HG03095 (cell line): ENCODE data around the gene GKN1.

Experiments
- ATAC-seq: cut with Tn5 transposase; IDR thresholded peaks from one replicate; pipeline ENCODE4 v1.9.1; 2021; ENCODE audit warnings: moderate library complexity; ENCODE audit not compliant: unreplicated experiment

Gene GKN1

GRCh38 chr2:68959001-68959400 lies 15.4 kb upstream of the GKN1 start:
- no peak for ATAC-seq

GRCh38 chr2:68961380-68961779 lies 13.1 kb upstream of the GKN1 start:
- no peak for ATAC-seq

DNA sequence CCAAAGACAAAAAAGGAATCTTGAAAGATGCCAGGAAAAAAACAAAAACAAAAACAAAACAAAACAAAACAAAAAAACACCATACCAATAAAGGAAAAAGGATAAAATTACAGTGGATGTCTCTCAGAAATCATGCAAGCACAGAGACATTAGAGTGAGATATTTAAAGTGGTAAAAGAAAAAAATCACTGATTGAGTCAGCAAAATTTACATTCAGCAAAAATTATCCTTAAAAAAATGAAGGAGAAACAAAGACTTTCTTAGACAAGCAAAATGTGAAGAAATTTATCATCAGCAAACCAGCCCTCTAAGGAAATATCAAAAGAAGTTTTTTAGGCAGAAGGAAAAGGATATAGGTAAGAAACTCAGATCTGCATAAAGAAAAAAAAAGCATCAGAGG lies 10.2 kb upstream of the GKN1 start:
- ATAC-seq, result no peak

- ATAC-seq, result no peak
Observed at GRCh38 chr2:68968221-68968620, 6.2 kb upstream of the GKN1 start.

- ATAC-seq, result no peak
Observed at GRCh38 chr2:68969736-68970490, 4.5 kb upstream of the GKN1 start.

- ATAC-seq, result no peak
Observed at GRCh38 chr2:68970566-68971265, 3.7 kb upstream of the GKN1 start.

GRCh38 chr2:68971591-68972231 lies 2.7 kb upstream of the GKN1 start:
- ATAC-seq, result no peak

DNA sequence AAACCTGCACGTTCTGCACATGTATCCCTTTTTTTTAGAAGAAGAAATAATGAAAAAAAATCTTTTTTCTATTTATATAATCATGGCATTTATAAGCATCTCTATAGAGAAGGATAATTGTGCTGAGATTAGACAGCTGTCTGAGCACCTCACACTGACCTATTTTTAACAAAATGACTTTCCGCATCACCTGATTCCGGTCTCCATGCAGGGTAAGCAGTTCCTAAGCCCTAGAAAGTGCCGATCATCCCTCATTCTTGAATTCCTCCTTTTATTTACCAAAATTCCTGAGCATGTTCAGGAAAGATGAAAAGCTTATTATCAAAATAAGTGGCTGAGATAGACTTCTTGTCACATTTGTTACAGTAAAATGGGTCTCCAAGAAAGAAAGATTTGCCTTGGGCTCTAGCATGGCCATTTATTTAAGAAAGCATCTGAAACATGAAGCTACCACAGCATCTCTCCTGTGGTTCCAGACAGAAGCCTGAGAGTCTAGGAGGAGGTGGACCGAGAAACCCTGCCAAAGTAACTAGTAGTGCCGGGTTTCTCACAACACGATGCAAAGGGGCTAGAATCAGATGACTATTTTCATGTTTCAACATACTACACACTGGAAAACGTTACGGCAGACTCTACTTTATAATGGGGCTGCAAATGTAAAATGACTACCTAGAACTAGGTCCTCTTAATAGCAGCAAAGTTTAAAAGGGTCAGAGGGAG lies 670 bp downstream of the GKN1 start:
- ATAC-seq, result no peak

DNA sequence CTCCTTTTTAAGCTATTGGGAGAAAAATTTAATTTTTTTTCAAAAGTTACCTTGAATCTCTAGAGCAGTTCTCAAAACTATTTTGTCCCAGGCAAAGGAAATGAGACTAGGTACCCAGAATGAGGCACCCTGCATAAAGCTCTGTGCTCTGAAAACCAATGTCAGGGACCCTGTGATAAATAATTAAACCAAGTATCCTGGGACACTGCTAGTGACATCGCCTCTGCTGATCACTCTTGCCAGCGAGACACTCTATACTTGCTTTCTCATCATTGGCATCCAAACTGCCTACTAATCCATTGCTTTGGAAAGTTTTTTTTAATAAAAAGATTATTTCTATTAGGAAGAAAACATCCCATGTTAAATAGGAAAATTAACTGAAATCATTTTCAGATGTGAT lies 1.4 kb downstream of the GKN1 start:
- no peak for ATAC-seq

DNA sequence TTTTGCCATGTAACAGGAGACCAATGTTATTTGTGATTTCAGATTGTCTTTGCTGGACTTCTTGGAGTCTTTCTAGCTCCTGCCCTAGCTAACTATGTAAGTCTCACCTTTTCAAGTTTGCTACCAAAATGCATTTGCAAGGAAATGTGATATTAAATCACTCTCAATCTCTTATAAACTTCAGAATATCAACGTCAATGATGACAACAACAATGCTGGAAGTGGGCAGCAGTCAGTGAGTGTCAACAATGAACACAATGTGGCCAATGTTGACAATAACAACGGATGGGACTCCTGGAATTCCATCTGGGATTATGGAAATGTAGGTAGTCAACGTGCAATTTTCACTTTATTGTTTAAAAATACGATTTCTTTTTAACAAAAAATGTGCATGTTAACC lies 3.0 kb downstream of the GKN1 start:
- ATAC-seq, result no peak

- ATAC-seq, result no peak
Observed at GRCh38 chr2:68978098-68978497, 3.7 kb downstream of the GKN1 start.

DNA sequence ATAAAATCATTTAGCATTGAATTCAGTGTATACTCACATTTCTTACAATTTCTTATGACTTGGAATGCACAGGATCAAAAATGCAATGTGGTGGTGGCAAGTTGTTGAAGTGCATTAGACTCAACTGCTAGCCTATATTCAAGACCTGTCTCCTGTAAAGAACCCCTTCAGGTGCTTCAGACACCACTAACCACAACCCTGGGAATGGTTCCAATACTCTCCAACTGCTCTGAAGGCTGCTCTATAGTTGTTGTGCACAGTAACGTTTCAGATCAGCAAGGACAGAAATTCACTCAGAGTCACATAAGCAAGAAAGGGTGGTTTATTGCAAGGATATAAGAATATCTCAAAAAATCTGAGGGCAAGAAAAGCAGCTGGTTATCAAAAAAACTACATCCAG lies 6.5 kb downstream of the GKN1 start:
- no peak for ATAC-seq

- no peak for ATAC-seq
Observed at GRCh38 chr2:68987021-68987503, 12.6 kb downstream of the GKN1 start.

DNA sequence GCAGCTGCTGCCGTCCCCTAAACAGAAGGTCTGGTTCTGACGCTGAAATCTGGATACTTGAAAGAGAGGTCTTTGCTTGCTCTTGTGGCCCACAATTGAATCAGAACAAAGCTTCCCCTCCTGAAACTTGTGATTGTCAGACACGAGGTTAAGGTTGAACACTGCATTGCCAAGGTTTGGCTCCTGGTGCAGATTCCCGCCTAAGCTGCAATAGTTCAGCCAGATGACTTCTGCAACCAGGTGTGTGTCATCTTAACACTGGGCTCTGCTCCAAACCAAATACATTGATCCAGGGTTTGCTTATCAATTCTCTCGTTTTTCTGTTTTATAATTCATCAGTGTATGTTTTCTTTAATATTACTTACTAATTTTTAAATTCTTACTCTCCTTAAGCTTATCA lies 14.6 kb downstream of the GKN1 start:
- no peak for ATAC-seq

DNA sequence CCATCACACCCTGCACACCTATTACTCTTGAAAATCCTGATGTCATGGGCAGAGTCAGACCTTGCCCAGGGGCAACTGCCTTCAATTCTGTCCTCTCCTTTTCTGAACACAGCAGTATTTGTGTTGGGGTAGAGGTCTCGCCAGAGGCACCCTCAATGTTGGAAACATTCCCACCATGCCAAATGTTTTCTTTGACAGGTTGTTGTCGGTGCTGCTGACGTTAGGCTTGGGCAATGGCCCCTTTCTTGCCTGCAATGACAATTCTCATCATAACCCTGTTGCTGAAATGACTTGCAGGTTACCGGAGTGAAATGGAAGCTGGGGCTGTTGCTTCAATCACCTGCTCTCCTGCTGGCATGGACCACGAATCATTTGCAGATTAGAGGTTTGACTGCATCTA lies 17.9 kb downstream of the GKN1 start:
- no peak for ATAC-seq

DNA sequence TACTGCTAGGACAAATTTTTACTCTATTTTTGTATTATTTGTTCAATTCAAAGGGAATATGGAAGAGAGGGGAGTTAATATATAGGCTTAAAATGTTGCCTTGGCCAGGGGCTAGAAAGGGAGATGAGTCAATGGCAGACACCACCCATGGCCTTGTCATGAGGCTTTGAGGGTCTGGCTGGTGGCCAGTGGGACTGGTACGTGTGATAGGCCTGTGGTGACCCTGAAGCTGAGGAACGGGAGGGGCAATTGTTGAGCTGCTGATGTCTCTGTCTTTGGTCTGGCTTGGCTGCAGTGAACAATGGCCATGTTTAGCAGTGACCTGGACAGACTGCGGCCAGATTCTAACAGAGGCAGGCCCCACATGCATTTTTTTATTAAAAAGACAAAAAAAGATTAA lies 18.5 kb downstream of the GKN1 start:
- no peak for ATAC-seq

DNA sequence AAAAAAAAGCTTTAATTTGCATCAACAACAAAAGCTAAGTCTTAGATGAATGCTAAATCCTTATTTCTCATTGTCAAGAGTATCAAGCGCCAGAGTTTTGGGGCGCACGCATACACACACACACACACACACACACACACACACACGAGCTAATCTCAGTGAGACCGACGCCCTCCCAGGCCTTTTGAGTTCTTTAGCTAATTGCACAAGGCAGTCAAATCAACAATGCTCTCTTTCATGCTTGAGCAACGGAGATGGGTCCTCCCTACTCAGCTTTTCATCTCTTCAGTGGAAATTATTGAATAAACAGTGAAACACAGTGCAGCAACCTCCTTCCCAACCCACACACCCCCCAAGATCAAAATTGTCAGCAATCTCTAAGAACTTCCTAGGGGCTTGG lies 19.2 kb downstream of the GKN1 start:
- no peak for ATAC-seq

DNA sequence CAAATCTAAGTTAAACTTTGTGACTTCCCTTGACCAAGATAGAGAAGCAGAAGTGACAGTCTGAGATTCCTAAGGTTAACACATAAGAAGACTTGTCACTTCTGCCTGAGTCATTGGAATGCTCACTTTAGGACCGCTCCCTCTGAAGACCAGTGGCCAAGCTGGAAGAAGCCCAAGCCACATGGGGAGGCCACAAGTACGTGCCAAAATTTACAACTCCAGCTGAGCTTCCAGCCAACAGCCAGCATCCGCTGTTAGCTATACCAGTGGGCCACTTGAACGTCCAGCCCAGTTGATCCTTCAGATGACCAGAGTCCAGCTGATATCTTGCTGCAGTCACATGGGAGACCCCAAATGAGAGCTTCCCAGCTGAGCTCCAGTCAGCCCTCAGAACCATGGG lies 20.4 kb downstream of the GKN1 start:
- no peak for ATAC-seq

DNA sequence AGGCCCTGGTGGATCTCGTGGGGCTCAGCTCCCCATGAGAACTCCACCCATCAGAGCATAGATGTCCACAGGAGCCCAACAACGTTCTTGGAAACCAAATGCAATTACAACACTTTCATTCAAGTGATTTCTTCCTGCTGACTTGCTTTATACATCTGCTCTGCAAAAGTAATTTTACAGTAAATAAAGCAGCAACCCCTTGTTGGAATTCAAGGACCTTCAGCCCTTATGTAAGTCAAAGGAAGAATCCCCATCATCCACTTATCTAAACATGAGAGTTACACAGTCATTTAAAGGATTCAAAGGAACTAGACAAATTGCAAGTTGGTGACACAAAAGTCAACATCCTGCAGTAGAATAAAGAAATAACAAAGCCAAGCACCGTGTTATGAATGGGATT lies 21.5 kb downstream of the GKN1 start:
- ATAC-seq, result no peak

- ATAC-seq, result no peak
Observed at GRCh38 chr2:68997401-68997800, 23.0 kb downstream of the GKN1 start.

DNA sequence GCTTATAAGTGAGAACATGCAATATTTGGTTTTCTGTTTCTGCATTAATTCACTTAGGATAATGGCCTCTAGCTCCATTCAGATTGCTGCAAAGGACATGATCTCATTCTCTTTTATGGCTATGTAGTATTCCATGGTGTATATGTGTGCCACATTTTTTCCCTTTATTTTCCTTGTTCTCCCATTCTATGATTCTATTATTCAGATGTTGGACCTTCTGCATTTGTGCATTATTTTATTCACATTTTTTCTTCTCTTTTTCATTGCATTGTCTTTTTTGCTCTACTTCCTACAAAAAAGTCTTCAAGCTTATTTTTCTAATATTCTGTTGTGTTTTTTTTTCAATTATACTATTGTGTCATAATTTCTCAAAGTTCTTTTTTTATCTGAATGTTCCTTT lies 27.4 kb downstream of the GKN1 start:
- no peak for ATAC-seq
